GM19468 (cell line): Measurements from ENCODE around the gene CACNA1D.

Experiments
- ATAC-seq: cut with Tn5 transposase; IDR thresholded peaks from one replicate; pipeline ENCODE4 v1.9.1; 2021; ENCODE audit warnings: mild to moderate bottlenecking, moderate library complexity, moderate number of reproducible peaks; ENCODE audit not compliant: unreplicated experiment; ENCODE audit errors: extremely low read depth

CACNA1D gene

DNA sequence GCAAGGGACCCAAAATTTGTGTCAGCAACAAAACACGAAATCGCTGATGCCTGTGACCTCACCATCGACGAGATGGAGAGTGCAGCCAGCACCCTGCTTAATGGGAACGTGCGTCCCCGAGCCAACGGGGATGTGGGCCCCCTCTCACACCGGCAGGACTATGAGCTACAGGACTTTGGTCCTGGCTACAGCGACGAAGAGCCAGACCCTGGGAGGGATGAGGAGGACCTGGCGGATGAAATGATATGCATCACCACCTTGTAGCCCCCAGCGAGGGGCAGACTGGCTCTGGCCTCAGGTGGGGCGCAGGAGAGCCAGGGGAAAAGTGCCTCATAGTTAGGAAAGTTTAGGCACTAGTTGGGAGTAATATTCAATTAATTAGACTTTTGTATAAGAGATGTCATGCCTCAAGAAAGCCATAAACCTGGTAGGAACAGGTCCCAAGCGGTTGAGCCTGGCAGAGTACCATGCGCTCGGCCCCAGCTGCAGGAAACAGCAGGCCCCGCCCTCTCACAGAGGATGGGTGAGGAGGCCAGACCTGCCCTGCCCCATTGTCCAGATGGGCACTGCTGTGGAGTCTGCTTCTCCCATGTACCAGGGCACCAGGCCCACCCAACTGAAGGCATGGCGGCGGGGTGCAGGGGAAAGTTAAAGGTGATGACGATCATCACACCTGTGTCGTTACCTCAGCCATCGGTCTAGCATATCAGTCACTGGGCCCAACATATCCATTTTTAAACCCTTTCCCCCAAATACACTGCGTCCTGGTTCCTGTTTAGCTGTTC, 316.9 kb downstream of the CACNA1D start:
- no peak for ATAC-seq

DNA sequence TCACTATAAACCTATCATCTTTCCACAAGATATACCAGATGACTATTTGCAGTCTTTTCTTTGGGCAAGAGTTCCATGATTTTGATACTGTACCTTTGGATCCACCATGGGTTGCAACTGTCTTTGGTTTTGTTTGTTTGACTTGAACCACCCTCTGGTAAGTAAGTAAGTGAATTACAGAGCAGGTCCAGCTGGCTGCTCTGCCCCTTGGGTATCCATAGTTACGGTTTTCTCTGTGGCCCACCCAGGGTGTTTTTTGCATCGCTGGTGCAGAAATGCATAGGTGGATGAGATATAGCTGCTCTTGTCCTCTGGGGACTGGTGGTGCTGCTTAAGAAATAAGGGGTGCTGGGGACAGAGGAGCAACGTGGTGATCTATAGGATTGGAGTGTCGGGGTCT, 318.0 kb downstream of the CACNA1D start:
- no peak for ATAC-seq

DNA sequence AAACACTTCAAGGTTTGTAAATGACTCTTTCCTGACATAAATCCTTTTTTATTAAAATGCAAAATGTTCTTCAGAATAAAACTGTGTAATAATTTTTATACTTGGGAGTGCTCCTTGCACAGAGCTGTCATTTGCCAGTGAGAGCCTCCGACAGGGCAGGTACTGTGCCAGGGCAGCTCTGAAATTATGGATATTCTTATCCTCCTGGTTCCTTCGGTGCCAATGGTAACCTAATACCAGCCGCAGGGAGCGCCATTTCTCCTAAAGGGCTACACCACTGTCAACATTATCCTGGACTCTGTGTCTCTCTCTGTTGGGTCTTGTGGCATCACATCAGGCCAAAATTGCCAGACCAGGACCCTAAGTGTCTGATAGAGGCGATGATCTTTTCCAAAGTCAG, 318.8 kb downstream of the CACNA1D start:
- no peak for ATAC-seq

DNA sequence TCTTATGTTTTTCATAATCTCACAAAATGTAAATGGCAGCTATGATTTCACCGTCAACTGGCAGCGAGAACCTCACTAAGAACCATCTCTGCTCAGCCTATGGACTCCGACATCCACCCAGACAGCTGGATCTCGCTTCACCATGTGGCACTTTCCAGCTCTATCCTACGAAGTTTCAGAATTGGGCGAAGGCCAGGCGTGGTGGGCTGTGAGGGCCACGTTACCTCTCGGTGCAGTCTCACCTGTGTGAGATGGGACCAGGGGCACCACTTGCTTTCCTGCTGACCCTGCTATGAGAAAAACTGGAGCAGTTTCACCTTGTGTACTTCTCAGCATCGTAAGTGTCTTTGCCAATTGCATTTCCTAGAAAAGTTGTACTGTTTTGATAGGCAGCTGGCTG, 319.5 kb downstream of the CACNA1D start:
- ATAC-seq = no peak

DNA sequence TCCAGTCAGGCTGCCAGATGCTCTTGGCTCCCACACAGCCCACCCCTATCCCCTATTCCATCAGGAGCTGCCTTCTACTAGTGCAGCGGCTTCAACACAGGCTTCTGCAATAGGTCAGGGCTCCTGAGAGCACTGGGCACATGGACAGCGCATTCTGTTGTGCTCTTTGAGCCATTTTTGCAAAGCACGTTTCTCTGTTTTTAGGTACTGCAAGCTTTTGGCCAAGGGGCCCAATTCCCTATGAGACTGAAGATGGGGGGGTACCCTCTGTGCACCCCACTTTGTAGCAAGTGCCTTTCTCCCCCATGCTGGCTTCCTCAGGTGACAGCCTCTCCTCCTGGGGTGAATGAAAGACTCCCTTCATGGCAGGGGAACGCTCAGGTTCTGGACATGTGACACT, 320.7 kb downstream of the CACNA1D start:
- ATAC-seq = no peak

DNA sequence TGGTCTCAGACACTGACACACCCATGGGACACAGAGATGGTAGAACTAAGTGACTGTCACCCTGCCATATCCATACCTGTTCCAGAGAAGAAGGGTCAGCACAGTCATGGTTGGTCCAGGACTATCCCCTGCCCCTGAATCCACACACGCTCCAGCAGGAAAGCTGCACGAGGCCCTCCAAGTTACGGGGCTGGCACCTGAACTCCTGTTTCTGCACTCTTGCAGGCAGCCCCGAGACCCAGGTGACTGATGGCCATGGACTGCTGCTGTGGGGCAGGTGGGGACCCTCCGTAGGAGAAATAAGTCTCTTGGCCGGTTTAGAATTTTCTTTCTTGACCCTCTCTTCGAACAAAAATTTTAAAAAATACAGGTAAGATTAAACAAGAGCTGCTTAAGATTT, 321.2 kb downstream of the CACNA1D start:
- ATAC-seq = no peak

DNA sequence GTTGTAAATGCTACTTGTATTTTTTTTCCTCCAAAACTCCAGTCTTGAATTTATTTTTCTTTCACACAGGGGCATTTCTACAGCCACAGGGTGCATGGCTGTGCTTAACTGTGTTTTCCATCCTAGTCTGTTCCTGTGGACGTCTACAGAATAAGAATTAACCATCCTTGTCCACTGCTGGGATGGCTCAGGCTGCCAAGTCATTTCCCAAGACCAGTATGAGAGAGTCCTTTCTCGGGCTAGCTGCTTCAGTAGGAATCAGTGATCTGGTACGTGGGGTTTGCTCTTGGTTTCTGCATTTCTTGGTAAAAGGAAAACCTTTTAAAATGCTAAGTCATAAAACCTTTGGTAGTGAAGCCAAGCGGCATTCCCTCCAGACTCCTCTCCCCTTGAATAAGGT, 322.0 kb downstream of the CACNA1D start:
- no peak for ATAC-seq

DNA sequence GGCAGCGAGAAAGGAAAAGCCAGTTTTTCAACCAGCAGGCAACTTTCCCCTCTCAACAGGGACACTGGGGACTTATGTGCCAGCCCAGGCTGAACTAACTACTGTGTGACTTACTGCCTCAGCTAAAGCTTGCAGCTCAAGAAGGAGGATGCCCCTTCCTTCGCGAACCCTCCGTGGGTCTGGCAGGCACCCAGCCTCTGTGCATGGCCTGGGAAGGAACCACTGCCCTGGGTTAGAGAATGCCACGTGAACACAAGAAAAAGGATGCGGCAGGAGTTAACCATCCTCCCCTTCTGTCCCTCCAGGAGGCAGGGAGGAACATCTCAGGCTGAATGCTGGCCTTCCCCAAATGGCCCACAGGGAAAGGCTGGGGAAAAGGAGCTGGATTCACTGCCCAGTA, 322.8 kb downstream of the CACNA1D start:
- no peak for ATAC-seq

DNA sequence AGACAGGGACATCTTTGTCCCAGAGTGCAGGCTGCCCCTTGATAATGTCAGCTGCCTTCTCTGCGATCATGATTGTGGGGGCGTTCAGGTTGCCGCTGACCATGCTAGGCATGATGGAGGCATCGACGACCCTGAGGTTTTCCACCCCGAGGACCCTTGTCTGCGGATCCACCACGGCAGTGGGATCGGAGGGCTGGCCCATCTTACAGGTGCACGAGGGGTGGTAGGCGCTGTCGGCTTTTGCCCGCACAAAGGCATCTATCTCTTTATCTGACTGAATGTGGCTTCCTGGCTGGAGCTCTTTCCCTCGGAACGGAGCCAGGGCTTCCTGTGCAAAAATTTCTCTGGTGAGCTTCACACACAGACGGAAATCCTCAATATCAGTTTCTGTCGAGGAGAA, 323.4 kb downstream of the CACNA1D start:
- ATAC-seq = no peak

DNA sequence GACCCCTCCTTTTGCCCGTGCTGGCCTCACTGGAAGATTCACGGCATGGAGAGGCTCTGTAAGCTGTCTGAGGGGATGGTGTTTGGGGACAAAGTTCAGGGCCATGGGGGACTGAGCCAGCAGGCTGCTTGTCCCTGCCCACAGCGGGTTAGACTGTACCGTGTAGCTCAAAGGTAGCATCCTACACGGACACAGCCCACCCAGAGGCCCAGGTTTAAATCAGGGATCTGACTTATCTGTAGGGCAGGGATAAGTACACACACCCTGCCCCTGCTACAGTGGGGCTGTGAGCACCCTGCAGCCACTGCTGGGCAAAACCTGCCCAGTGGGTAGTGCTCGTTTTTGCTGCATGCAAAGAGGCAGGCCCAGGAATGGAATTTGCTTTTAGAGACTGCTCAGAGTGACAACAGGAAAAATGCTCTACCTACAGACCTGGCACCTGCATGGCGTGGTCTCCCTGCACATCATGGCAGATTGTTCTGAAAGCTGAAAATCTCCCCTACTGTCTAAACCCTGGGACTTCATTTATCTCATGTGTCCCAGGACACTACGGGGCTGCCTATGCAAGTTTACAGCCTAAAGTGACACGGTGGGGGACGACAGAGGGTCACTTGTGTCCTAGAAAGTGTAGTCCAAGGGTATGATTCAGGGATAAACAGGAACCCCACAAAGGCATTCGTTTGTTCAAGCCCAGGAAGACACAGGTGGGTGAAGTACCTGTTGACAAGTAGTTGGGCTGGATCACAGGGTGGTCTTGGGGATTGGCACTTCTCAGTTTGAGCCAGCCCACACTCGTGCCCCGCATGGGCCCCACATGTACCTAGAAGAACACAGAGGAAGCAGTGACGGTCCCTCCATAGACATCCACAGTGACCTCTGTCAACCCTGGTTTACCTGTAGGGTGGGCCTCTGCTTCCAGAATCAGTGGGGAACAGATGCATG, 324.1 kb downstream of the CACNA1D start:
- ATAC-seq = no peak

DNA sequence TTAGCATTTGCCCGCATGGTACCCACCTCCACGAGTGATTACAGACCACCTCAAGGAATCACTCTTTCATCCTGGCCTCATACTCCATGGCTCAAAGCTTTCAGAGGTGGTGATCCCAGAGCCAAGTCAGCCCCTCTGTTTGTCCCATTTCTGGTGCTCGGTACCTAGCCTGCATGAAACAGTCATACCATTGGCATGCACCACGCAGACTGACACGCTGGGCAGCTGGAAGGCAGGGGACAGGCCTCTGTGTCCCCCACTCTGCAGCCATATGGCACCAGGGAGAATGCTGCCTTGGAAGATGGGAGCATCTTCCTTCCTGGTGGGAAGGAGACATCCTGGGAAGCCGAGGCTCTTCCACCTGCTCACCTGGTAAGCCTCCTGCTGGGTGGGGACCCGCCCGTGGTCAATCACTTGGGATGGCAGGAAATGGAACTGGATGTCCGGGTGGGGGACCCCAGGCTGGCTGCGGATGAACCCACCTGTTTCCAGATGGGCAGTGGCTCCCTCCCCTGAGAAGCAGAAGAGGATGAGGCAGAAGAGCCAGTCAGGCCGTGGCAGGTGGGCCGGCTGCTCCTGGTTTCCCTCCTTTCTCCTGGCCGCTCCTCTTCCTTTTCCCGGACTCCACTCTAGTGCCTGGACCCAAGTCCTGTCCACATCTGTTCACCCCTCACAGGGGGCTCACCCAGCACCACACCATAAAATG, 324.9 kb downstream of the CACNA1D start:
- no peak for ATAC-seq

DNA sequence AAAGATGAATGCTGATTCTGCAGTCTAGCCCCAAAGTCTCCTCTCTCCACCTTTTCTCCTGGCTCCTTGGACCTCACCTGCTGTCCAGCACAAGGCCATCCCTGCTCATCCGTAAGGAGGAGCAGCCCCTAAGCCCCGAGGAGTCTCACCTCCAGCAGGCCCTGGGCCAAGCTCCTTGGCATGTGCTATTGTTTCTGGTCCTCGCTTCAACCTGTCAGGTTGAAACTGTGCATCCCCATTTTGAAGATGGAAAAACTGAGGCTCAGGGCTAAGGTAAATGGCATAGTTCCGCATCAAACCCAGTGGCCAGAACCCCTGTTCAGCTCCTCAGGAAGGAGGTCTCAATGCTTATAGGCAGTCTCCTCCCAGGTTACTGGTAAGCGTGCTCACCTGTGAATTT, 325.7 kb downstream of the CACNA1D start:
- ATAC-seq = no peak

DNA sequence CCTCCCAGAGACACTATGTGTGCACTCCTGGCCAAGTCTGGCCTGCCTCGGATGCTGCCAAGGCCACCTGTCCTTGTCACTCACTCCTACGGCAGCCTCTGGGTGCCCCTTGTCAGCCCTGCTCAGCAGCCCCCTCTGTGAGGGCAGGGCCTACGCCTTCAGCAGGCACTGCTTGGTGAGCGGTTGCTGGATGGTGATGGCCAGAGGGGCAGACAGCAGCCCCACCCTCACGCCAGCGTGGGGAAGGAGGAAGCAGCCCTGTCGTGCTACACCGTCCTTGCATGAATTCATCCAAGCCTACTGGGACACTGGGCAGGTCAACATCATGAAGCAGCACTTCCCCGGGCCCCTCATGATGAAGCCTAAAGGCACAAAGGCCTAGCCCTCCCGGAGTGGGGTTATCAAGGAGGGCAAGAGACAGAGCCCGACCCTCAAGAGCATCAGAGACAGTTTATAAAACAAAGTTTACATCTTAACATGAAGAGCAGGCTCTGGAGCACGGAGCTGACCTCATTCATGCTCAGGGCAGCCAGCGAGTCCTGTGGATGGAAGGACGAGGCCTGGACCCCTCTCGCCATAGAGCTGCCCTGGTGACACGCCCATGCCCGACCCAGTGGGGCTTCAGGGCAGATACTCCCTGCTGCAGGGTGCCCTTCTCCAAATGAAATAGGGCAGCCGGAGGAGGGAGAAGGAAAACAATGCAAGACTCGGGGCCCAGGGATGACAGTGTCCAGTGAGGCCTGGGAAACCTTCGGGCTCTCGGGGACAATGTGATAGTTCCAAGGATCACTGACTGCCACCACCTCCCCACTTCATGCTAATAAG, 326.6 kb downstream of the CACNA1D start:
- ATAC-seq = no peak

DNA sequence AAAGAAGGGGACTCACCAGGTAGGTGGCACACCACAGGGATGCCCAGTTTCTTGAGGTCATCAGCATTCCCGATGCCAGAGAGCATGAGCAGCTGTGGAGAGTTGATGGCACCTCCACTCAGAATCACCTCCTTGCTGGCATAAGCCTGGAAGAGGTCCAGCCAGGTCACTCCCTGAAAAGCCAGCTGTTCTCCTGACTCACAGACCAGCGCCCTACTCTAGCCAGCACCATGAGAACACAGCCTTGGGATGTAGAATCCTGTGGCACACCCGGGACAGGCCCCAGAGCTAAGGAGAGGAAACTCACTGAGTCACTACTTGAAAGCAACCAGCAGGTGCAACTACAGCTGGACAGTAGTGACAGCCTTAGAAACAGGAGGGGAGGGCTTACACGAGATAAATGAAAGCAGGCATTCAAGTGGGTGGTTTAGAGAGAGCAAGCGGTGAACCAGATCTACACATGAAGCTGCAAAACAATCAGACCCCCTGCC, 327.3 kb downstream of the CACNA1D start:
- peak; percentile 70 for ATAC-seq

DNA sequence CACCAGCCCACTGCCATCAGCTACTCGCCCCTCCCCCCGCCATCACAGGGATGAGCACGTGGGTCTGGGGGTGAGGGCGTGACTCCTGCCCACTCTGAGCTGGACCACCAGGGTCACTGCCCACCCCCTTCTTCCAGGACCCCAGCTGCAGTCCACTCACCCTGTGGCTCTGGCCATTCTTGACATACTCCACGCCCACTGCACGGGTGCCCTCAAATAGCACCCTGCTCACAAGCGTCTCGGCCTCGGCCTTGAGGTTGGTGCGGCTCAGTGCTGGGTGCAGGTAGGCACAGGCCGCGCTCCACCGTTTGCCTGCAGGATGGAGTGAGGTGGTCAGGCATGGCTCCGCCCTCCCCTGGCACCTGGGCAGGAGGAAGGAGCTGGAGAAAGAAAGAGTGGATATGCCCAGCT, 327.9 kb downstream of the CACNA1D start:
- no peak for ATAC-seq

DNA sequence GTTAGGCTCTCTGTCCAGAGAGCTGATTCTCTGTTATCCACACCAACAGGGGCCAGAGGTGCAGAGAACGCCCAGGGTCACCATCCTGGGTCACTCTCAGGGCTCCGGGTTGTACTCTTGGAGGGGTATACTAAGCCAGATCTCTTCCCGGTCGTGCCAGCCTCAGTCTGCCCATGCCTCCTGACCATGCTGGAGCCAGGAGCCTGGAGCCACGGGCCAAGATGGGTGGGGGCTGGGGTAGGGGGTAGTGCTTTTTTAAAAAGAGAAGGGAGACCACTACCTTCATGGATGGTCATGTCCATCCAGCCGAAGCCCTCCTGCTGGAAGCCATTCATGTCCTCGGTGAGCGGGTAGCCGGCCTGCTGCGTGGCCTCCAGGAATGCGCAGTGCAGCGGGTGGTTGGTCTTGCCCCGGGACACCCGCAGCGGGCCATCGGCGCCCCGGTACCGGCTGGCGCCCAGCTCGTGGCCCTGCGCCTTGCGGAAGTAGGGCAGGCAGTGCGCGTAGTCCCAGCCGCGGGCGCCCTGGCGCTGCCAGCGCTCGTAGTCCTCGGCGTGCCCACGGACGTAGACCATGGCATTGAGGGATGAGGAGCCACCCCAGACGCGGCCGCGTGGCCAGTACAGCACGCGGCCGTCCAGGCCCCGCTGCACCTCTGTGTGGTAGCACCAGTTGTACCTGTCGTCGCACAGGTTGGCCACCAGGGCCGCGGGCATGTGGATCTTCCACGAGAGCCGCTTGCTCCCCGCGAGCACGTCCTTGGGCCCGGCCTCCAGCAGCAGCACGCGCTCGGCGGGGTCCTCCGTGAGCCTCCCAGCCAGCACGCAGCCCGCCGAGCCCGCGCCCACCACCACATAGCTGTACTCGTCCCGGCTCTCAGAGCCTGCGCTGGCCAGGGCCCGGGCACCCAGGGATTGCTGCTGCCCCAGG, 328.9 kb downstream of the CACNA1D start:
- ATAC-seq = no peak

DNA sequence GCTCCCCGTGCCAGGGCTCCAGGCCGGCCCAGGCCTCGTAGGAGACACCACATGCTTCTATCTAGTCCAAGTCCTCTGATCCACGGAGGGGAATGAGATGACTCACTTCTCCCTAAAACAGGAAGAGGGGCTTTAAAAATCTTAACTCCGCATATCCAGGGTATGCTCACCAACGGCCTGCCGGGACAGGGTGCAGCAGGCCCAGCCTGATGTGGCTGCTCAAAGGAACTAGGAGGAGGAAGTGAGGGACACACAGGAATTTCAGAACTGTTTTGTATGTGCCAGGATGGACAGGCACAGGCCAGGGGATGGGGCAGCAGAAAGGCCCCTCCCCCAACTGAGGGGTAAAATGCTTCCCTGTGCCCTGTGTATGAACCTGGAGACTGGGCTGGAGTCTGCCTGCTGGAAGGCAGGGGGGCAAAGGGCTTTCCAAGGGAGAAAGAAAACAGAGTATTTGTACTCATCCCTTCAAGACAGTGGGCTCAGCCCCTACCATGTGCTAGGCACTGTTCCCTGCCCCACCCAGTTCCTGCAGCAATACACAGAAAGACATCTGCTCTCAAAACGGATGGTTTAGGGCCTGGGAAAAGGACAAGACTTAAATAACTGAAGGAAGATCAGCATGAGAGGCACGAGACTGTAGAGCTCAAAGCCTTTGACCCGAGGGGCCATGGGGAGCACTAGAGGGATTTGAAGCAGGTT, 329.7 kb downstream of the CACNA1D start:
- ATAC-seq = no peak

DNA sequence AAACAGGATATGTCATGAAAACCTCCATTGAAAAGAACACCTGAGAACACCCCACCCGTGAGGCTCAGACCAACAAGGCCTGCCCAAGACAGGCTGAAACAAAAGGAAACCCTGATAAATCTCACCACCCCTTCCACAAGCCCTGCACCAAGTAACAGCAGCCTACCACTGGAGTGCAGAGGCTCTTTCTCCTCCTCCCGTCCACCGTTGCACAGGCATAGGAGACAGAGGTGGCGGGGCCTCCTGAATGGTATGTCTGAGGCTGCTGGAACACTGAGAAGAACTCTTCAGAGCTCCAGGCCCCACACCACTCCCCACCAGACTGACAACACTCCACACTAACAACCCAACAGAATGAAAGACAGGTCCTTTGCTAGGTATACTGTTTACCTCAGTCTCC, 330.4 kb downstream of the CACNA1D start:
- ATAC-seq = no peak
